NCI-H1048 (cell line): Measurements from ENCODE around the gene CCDC93.

ENCODE experiments used
- DNase-seq: peaks from one replicate; lab custom pipeline; 2025; lab: John Stamatoyannopoulos, UW

The CCDC93 gene

GRCh38 chr2:117989854-117990438, 23.9 kb downstream of the CCDC93 start:
- no peak for DNase-seq

GRCh38 chr2:117987121-117987520, 26.7 kb downstream of the CCDC93 start:
- no peak for DNase-seq

- no peak for DNase-seq
Observed at GRCh38 chr2:117985092-117985491, 28.8 kb downstream of the CCDC93 start.

GRCh38 chr2:117984208-117984607, 29.7 kb downstream of the CCDC93 start:
- no peak for DNase-seq

DNA sequence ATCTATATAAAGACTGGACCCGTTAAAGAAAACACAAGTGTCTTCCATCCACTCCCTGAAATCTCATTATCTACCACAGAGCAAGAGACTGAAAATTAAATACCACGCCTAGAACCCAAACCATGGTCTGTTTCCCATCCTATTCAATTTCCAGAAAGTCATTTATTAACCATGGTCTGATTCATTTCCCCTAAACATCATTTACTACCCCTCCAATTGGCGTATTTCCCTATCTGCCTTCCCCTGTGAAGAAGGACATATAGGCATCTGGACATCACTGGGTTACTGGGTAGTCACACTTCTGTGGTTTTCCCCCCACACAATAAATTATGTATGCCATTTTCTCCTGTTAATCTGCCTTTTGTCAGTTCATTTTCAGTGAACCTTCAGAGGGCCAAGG, 30.8 kb downstream of the CCDC93 start:
- DNase-seq: no peak

DNA sequence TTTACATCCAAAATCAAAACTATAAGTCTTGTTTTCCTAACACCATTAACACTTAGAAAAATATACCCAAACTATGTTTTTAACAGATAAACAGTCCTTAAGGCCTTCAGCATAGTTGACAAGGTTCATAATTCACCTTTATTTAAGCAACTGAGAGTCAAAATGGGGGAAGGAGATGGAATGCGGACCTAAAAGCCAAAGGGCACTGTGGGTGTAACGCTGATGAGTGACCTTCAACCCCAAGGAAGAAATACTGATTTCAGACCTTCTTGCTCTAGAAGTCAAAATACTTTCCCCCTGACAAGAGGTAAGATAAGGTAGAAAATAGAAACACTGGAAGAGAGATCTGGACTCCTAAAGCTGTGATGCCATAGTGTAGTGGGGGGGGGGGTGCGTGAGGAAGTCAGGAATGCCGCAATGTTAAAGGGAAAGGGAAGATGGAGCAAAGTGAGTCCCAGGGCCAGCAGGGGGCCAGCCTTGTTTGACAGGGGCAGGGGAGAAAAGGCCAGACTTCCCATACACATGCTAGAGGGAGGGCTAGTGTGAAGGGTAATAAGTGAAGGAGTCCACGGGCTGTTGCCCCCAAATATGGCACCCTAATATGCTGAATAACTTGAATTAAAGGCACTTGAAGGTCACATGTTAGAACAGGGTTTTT, 31.4 kb downstream of the CCDC93 start:
- no peak for DNase-seq

GRCh38 chr2:117981810-117982209, 32.1 kb downstream of the CCDC93 start:
- DNase-seq: no peak

DNA sequence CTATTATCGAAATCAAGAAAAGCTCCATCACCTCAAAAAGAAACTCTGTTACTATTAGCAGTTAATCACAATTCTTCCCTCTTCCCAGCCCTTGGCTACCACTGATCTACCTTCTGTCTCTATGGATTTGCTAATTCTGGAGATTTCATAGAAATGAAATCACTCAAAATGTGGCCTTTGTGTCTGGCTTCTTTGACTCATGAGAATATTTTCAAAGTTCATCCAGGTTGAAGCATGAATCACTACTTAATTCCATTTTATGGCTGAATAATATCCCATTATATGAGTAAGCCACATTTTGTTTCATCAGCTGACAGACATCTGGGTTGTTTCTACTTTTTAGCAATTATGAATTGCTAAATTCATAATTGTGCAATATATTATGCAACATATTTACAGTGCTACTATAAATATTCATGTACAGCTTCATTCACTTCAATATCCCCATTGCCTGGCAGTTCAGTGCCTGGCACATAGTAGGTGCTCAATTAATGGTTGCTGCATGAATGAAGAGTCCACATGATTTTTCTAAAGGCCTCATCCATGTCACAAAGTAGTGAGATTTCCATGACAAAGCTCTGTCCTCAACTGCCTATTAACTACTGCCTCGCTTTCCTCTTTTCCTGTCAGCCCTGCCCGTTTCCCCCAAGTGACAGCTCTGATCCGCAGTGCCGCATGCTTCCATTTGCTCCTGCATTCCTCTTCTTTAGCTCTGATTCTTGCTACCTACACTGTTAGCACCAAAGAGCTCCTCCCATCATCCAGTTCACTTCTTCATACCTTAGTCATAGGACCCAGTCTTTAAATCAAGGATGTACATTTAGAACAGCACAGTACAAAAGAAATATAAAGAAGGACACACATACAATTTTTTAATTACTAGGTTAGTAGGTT, 32.8 kb downstream of the CCDC93 start:
- no peak for DNase-seq

- DNase-seq: no peak
Observed at GRCh38 chr2:117979911-117980701, 33.8 kb downstream of the CCDC93 start.

- no peak for DNase-seq
Observed at GRCh38 chr2:117977696-117978095, 36.2 kb downstream of the CCDC93 start.

- DNase-seq: no peak
Observed at GRCh38 chr2:117976581-117976980, 37.3 kb downstream of the CCDC93 start.

DNA sequence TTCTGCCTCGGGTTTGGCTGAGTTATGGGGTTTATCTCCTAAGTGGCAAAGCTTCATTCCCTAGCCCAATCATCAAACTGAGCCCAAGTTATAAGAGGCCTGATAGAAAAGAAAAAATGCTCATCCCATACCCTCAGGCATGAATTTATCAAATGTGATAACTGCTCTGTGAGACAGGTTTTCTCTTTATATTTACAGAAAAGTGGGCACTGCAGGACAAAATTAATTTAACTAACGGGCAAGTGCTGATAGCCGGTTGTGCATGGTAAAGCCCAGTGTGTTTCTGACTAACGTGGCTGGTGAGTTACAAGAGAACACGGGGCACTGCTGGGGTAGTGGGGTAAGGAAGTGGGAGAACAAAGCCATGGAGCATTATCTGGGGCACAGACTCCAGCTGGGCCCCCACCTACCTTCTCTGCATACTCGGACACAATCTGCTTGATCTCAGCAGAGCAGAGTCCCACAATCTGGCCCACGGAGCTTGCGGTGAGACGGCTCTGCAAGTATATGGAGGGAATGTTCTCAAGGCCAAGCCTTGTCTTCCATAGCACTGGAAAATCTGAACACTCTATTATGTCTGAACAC, 40.3 kb downstream of the CCDC93 start:
- DNase-seq: no peak

GRCh38 chr2:117972476-117973123, 41.3 kb downstream of the CCDC93 start:
- no peak for DNase-seq

GRCh38 chr2:117968722-117969121, 45.1 kb downstream of the CCDC93 start:
- no peak for DNase-seq

GRCh38 chr2:117967977-117968718, 45.7 kb downstream of the CCDC93 start:
- DNase-seq: no peak

DNA sequence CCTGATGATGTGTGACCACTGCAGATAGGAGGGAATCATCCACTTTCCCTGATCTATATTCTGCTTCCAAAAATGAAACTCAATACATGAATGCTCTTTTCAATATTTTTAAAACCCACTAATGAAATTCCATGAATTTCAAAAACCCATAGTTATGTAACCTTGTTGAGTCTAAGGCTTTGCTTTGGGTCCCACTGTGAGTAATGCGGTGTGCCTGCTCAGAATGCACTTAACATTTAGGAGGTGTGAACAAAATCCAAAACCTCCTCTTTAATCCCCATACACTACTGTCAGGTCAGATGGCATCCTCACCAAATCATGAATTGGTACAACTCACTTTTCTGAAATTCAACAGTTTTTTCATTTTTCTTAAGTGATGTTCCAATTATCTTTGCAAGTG, 50.4 kb downstream of the CCDC93 start:
- no peak for DNase-seq

- no peak for DNase-seq
Observed at GRCh38 chr2:117961201-117961600, 52.7 kb downstream of the CCDC93 start.

- no peak for DNase-seq
Observed at GRCh38 chr2:117960231-117960630, 53.6 kb downstream of the CCDC93 start.

GRCh38 chr2:117958186-117958585, 55.7 kb downstream of the CCDC93 start:
- no peak for DNase-seq

DNA sequence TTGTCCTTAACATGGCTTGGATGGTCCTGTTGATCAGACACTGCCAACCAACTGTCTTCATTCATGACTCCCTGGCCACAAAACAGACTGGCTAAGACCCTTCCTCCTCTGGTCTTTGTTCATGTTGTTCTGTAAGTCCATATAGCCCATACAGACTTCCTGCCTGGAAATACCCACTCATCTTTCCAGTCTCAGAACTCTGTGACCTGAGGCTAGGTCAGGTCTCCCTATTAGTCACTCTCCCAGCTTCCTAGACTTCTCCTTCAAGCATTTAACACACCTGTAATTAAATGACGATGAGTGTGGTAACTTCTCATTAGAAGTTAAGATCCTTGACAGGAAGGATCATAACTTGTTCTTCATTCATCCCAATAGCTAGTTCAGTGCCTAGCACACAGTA, 56.3 kb downstream of the CCDC93 start:
- no peak for DNase-seq
